IMR-90 (cell line): ENCODE results near the gene CPSF2. TPM values are rescaled to one million over a fixed set of nuclear protein-coding genes. Genes with fewer than 3 reads are reported as not detected.
A peak's percentile ranks its signal among the peaks of the same experiment; 100 is the strongest.

Experiments
- ATAC-seq: fragments of 200-7000 bp; cut with Tn5 transposase; 2 replicates; pipeline ENCODE4 v1.9.1; 2020; ENCODE audit warnings: low read depth, mild to moderate bottlenecking, moderate library complexity
- BruUV-seq: library from RNA; stranded (reverse); fragments of 400-500 nt; replicated peaks from 2 replicates; lab custom pipeline; 2021; lab: Mats Ljungman, UMichigan
- CTCF ChIA-PET: fragments of 300-600 bp; formaldehyde crosslinking; extraction: SDS; loops from one replicate; lab custom pipeline; 2021; ENCODE audit warnings: antibody characterized with exemption; lab: Yijun Ruan, JAX
- POLR2A ChIA-PET: fragments of 300-600 bp; sonication (Branson Sonifier 250); formaldehyde crosslinking; loops from one replicate; lab custom pipeline; 2022; ENCODE audit warnings: antibody characterized with exemption; ENCODE audit not compliant: unreplicated experiment; lab: Charles Lee
- DNase-seq: peaks from one replicate; pipeline ENCODE4 v3.0.0; 2013
- H2AFZ ChIP-seq: replicated peaks from 2 replicates; pipeline ENCODE3; 2013; ENCODE audit warnings: low read length, mild to moderate bottlenecking; ENCODE audit not compliant: poor library complexity
- H2AK5ac ChIP-seq: 2 replicates; pipeline ENCODE4 v1.6.1; 2013; ENCODE audit warnings: low read depth, low read length, inconsistent platforms
- H2AK9ac ChIP-seq: replicated peaks from 2 replicates; pipeline ENCODE3; 2013; ENCODE audit warnings: mild to moderate bottlenecking, low read depth, low read length, moderate library complexity; ENCODE audit not compliant: poor library complexity
- H2BK120ac ChIP-seq: 2 replicates; pipeline ENCODE4 v1.6.1; 2013; ENCODE audit warnings: low read depth, low read length, inconsistent platforms
- H2BK15ac ChIP-seq: 3 replicates; pipeline ENCODE4 v1.6.1; 2013; ENCODE audit warnings: low read depth, low read length, inconsistent platforms
- H2BK20ac ChIP-seq: 2 replicates; pipeline ENCODE4 v1.6.1; 2013; ENCODE audit warnings: low read depth, mild to moderate bottlenecking, inconsistent platforms, low read length, moderate library complexity
- H2BK5ac ChIP-seq: 2 replicates; pipeline ENCODE4 v1.6.1; 2013; ENCODE audit warnings: mild to moderate bottlenecking, low read depth, low read length, inconsistent platforms; ENCODE audit not compliant: poor library complexity, severe bottlenecking
- H3K14ac ChIP-seq: replicated peaks from 2 replicates; pipeline ENCODE4 v1.6.1; 2013; ENCODE audit warnings: low read depth, low read length, inconsistent platforms
- H3K18ac ChIP-seq: 2 replicates; pipeline ENCODE4 v1.6.1; 2013; ENCODE audit warnings: low read depth, low read length, control low read depth
- H3K23ac ChIP-seq: 2 replicates; pipeline ENCODE4 v1.6.1; 2013; ENCODE audit warnings: low read depth, low read length, inconsistent platforms
- H3K27ac ChIP-seq: 2 replicates; pipeline ENCODE4 v1.5.1; 2013; ENCODE audit warnings: mild to moderate bottlenecking, control low read depth, low read length; ENCODE audit not compliant: insufficient read depth
- H3K27me3 ChIP-seq: 2 replicates; pipeline ENCODE4 v1.6.1; 2013; ENCODE audit warnings: low read length; ENCODE audit not compliant: control insufficient read depth, insufficient read depth
- H3K36me3 ChIP-seq: 2 replicates; pipeline ENCODE4 v1.6.1; 2013; ENCODE audit warnings: low read length, mixed read lengths; ENCODE audit not compliant: control insufficient read depth, insufficient read depth
- H3K4ac ChIP-seq: 2 replicates; pipeline ENCODE4 v1.6.1; 2013; ENCODE audit warnings: low read depth, low read length, inconsistent platforms
- H3K4me1 ChIP-seq: 2 replicates; pipeline ENCODE4 v1.6.1; 2013; ENCODE audit warnings: low read length, mixed read lengths; ENCODE audit not compliant: control insufficient read depth, insufficient read depth
- H3K4me2 ChIP-seq: 2 replicates; pipeline ENCODE4 v1.6.1; 2013; ENCODE audit warnings: low read depth, mild to moderate bottlenecking, control low read depth, low read length, moderate library complexity
- H3K4me3 ChIP-seq: 2 replicates; pipeline ENCODE4 v1.5.1; 2013; ENCODE audit warnings: low read depth, mild to moderate bottlenecking, control low read depth, low read length, moderate library complexity; ENCODE audit not compliant: insufficient read depth
- H3K56ac ChIP-seq: 2 replicates; pipeline ENCODE4 v1.6.1; 2013; ENCODE audit warnings: low read length, inconsistent platforms; ENCODE audit not compliant: insufficient read depth; ENCODE audit errors: extremely low read depth
- H3K79me1 ChIP-seq, 2 experiments: 2 replicates each; pipeline ENCODE4 v1.6.1; 2013; ENCODE audit warnings: low read length in 2 of 2, inconsistent platforms in 1 of 2, low read depth in 1 of 2
- H3K9ac ChIP-seq: 2 replicates; pipeline ENCODE4 v1.6.1; 2013; ENCODE audit warnings: low read depth, low read length, control low read depth
- H3K9me1 ChIP-seq: 2 replicates; pipeline ENCODE4 v1.6.1; 2013; ENCODE audit warnings: low read length, inconsistent platforms; ENCODE audit not compliant: insufficient read depth
- H3K9me3 ChIP-seq: 2 replicates; pipeline ENCODE4 v1.6.1; 2013; ENCODE audit warnings: low read length; ENCODE audit not compliant: control insufficient read depth, insufficient read depth
- H4K20me1 ChIP-seq: 2 replicates; pipeline ENCODE4 v1.6.1; 2013; ENCODE audit warnings: low read length, inconsistent platforms; ENCODE audit not compliant: insufficient read depth
- H4K5ac ChIP-seq: 2 replicates; pipeline ENCODE4 v1.6.1; 2013; ENCODE audit warnings: mild to moderate bottlenecking, low read depth, low read length, control low read depth
- H4K8ac ChIP-seq, 2 experiments: 2 replicates each; pipeline ENCODE4 v1.6.1; 2013; ENCODE audit warnings: low read depth in 2 of 2, low read length in 2 of 2, control low read depth in 1 of 2, inconsistent platforms in 1 of 2
- H4K91ac ChIP-seq: 2 replicates; pipeline ENCODE4 v1.6.1; 2013; ENCODE audit warnings: low read depth, low read length, inconsistent platforms; ENCODE audit not compliant: insufficient read depth
- MAFK ChIP-seq: IDR thresholded peaks from 2 replicates; pipeline ENCODE4 v1.6.1; 2012; ENCODE audit warnings: low read depth, low read length, improper control_type of control experiment
- POLR2A ChIP-seq: IDR thresholded peaks from 2 replicates; pipeline ENCODE4 v1.6.1; 2012; ENCODE audit warnings: mild to moderate bottlenecking, low read depth, low read length
- WGBS, 2 experiments: methylation state at CpG; one replicate each; pipeline versions ENCODE4 v1.1.5 to v1.1.7; 2013; ENCODE audit warnings: missing lambda C conversion rate in 2 of 2; ENCODE audit not compliant: insufficient read length in 1 of 2; ENCODE audit errors: extremely low coverage in 2 of 2; 5-methylcytosine and 5-hydroxymethylcytosine counted together
- dilution Hi-C: fragments of 300-500 bp; cut with HindIII; formaldehyde crosslinking; loops from one replicate; pipeline ENCODE4 v1.14.3; 2018; ENCODE audit warnings: low sequenced_read_pairs; ENCODE audit not compliant: unreplicated experiment
- in situ Hi-C: fragments of 300-500 bp; cut with MboI; formaldehyde crosslinking; loops from 3 replicates; pipeline ENCODE4 v1.14.3; 2019; ENCODE audit warnings: low sequenced_read_pairs, inconsistent platforms, mixed read lengths
- intact Hi-C: fragments of 100-400 bp; cut with micrococcal nuclease; formaldehyde crosslinking; loops from 2 replicates; pipeline ENCODE4 v1.10.0; 2022
- polyA plus RNA-seq, 3 experiments: library from polyadenylated mRNA; depleted of rRNA; stranded (reverse); fragments of >200 nt; gene quantifications; 2 replicates each; pipeline ENCODE4 v1.2.3, GENCODE V29; 2012; ENCODE audit warnings: low replicate concordance in 1 of 3
- total RNA-seq: library from RNA; depleted of rRNA; stranded (reverse); fragments of >200 nt; gene quantifications from 2 replicates; pipeline ENCODE4 v1.2.3, GENCODE V29; 2012; rRNA removed
- TF ChIP-seq, protein P1 (sequence below): fragments of 150-350 bp; IDR thresholded peaks from 2 replicates; pipeline ENCODE4 v1.6.1; 2017; ENCODE audit warnings: mild to moderate bottlenecking, antibody characterized with exemption, low read length, low read depth

The CPSF2 gene
- total and polyA plus RNA-seq, 2 of the 4 experiments (the other 2 are of a cell fraction), result 18.5 to 30.6 TPM

DNA sequence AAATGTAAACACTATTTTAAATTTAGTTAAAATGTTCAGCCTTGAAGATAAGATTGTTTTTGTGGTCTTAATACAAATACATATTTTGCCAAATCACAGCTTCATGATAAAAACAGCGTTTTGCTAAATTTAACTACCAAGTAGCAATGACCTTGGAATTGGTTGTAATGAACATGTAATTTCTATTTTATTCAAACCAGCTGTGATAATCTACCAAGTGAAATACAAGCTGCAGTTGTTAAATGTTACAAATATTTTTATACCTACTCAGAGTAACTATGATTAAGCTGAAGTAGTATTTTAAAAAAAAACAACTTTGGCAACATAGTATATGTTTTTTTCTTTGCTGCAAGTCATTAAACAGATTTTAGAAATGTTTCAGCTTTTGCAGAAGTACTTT lies 96.2 kb downstream of the CPSF2 start:
- POLR2A ChIA-PET, result interaction anchor here (0.6 kb wide), 1 partner anchor 301 kb away, joined by 3 read pairs; no protein-coding TSS in a partner anchor
- no CpG with 5 or more reads among the region's 1 CpG for WGBS, 2 experiments
- Histone ChIP-seq H3K18ac (no peak overlapping the region), H3K9ac (no peak overlapping the region), H3K79me1 (no peaks in the 10 kb centered on the region), H2AFZ (no peak overlapping the region), H2AK5ac (no peak overlapping the region), H3K9me1 (no peaks in the 10 kb centered on the region), H2BK15ac (no peak overlapping the region), H3K27ac (no peak overlapping the region), H3K4me2 (no peak overlapping the region), H2BK120ac (no peak overlapping the region), H3K14ac (no peak overlapping the region), H3K4ac (no peak overlapping the region), H3K56ac (no peak overlapping the region), H3K4me3 (no peak overlapping the region), H4K91ac (no peak overlapping the region), H2BK20ac (no peak overlapping the region), H3K27me3 (peaks cover 3% of the 10 kb centered on the region), H4K20me1 (no peaks in the 10 kb centered on the region), H4K5ac (no peak overlapping the region), H3K4me1 (no peaks in the 10 kb centered on the region), H3K36me3 (no peaks in the 10 kb centered on the region), H2AK9ac (no peak overlapping the region), H2BK5ac (no peak overlapping the region), H3K23ac (no peak overlapping the region), H3K9me3 (no peaks in the 10 kb centered on the region), H4K8ac (no peak overlapping the region)
- 0 out of 2 replicates have a peak, but pooled peaks have one; percentile 27 for ATAC-seq
- in situ Hi-C loops, result no loop called here
- no peak for TF ChIP-seq MAFK
- no peak for TF ChIP-seq POLR2A
- TF ChIP-seq, protein P1, sequence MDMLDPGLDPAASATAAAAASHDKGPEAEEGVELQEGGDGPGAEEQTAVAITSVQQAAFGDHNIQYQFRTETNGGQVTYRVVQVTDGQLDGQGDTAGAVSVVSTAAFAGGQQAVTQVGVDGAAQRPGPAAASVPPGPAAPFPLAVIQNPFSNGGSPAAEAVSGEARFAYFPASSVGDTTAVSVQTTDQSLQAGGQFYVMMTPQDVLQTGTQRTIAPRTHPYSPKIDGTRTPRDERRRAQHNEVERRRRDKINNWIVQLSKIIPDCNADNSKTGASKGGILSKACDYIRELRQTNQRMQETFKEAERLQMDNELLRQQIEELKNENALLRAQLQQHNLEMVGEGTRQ, result no peak
- no peak for DNase-seq
- intact Hi-C loops, result no loop called here
- dilution Hi-C loops, result no loop called here
- no TSS peak for BruUV-seq
- CTCF ChIA-PET, result interaction anchor here (0.6 kb wide), 4 partner anchors 10 to 257 kb away, joined by 3 to 4 read pairs (median 4); no protein-coding TSS in a partner anchor

Other genes with a start within 250 kb of the CPSF2 start
- 9.7 and 10.6 TPM in 2 replicates for gene FBLN5, start 174.3 kb upstream of the CPSF2 start, total RNA-seq
- gene FBLN5, start 174.3 kb upstream of the CPSF2 start, polyA plus RNA-seq (2012; rRNA removed), result 68.1 and 76.4 TPM in 2 replicates
- gene TRIP11, start 81.9 kb upstream of the CPSF2 start, total RNA-seq, result 53.0 and 83.5 TPM in 2 replicates
- gene TRIP11, start 81.9 kb upstream of the CPSF2 start, polyA plus RNA-seq (2012; rRNA removed), result 6.8 and 7.5 TPM in 2 replicates
- 9.0 and 38.3 TPM in 2 replicates for gene ATXN3, start 15.4 kb upstream of the CPSF2 start, total RNA-seq
- gene ATXN3, start 15.4 kb upstream of the CPSF2 start, polyA plus RNA-seq (2012; rRNA removed), result 12.0 and 13.9 TPM in 2 replicates
- 32.1 and 158 TPM in 2 replicates for gene NDUFB1, start 263 bp upstream of the CPSF2 start, total RNA-seq
- gene NDUFB1, start 263 bp upstream of the CPSF2 start, polyA plus RNA-seq (2012; rRNA removed), result 326 and 333 TPM in 2 replicates
- under 0.01 TPM in 1 of 2 replicates, not detected in the other for gene SLC24A4, start 201.2 kb downstream of the CPSF2 start, total RNA-seq
- not detected in 2 replicates for gene SLC24A4, start 201.2 kb downstream of the CPSF2 start, polyA plus RNA-seq (2012; rRNA removed)